ENCODE measurements around the gene KIF9. TPM values are rescaled to one million over a fixed set of nuclear protein-coding genes. Genes with fewer than 3 reads are reported as not detected.
"Not testable (repeated sequence)": the region's sequence is repeated elsewhere in the genome, so short reads cannot be mapped to it uniquely, and the experiment has no call there.

Gene KIF9
- total RNA-seq (2014; rRNA removed) = 2.2 and 5.7 TPM in 2 replicates
- 6.5 TPM for polyA plus RNA-seq (2012)

GRCh38 chr3:47282424-47283192 is at the start of gene KIF9, which contains the start of gene KLHL18:
TSS of gene KIF9 (minus strand) at chr3:47282799. CDS start at chr3:47277374, 5,425 bp downstream.
TSS of gene KLHL18 (plus strand) at chr3:47282944. CDS start at chr3:47282966, 22 bp downstream.
- DNase-seq (ENCODE audit: low read depth) = peak; percentile 91

GRCh38 chr3:47324278-47324865 is 41.8 kb upstream of the KIF9 start:
- DNase-seq (ENCODE audit: low read depth) = peak; percentile 74

- peak; percentile 23 for DNase-seq (ENCODE audit: low read depth)
These were observed 41.1 kb upstream of the KIF9 start for GRCh38 chr3:47323431-47324277.

GRCh38 chr3:47319956-47320355 is 37.4 kb upstream of the KIF9 start:
- no peak for DNase-seq (ENCODE audit: low read depth)

GRCh38 chr3:47318916-47319315 is 36.3 kb upstream of the KIF9 start:
- no peak for DNase-seq (ENCODE audit: low read depth)

- peak; percentile 27 for DNase-seq (ENCODE audit: low read depth)
These were observed 33.6 kb upstream of the KIF9 start for GRCh38 chr3:47316151-47316550.

- peak; percentile 20 for DNase-seq (ENCODE audit: low read depth)
These were observed 32.6 kb upstream of the KIF9 start for GRCh38 chr3:47315069-47315647.

GRCh38 chr3:47314056-47314764 is 31.6 kb upstream of the KIF9 start:
- DNase-seq (ENCODE audit: low read depth) = no peak

- DNase-seq (ENCODE audit: low read depth) = no peak
These were observed 30.9 kb upstream of the KIF9 start for GRCh38 chr3:47313341-47314055.

GRCh38 chr3:47310391-47310790 is 27.8 kb upstream of the KIF9 start:
- DNase-seq (ENCODE audit: low read depth) = no peak

- not testable (repeated sequence) for DNase-seq (ENCODE audit: low read depth)
These were observed 26.6 kb upstream of the KIF9 start for GRCh38 chr3:47309231-47309630.

- DNase-seq (ENCODE audit: low read depth) = no peak
These were observed 23.4 kb upstream of the KIF9 start for GRCh38 chr3:47306022-47306421.

GRCh38 chr3:47301456-47301855 is 18.9 kb upstream of the KIF9 start:
- no peak for DNase-seq (ENCODE audit: low read depth)

- no peak for DNase-seq (ENCODE audit: low read depth)
These were observed 17.1 kb upstream of the KIF9 start for GRCh38 chr3:47299381-47300318.

GRCh38 chr3:47298439-47298838 is 15.8 kb upstream of the KIF9 start:
- DNase-seq (ENCODE audit: low read depth) = no peak

GRCh38 chr3:47296562-47297302 is 14.1 kb upstream of the KIF9 start:
- DNase-seq (ENCODE audit: low read depth) = no peak

- DNase-seq (ENCODE audit: low read depth) = no peak
These were observed 13.4 kb upstream of the KIF9 start for GRCh38 chr3:47295976-47296375.

GRCh38 chr3:47295322-47295721 is 12.7 kb upstream of the KIF9 start:
- no peak for DNase-seq (ENCODE audit: low read depth)

GRCh38 chr3:47294392-47294791 is 11.8 kb upstream of the KIF9 start:
- no peak for DNase-seq (ENCODE audit: low read depth)

All from LHCN-M2 (cell line).